Thymus (tissue), 11 donors: ENCODE results near the gene AMELX. TPM values are rescaled to one million over a fixed set of nuclear protein-coding genes. Genes with fewer than 3 reads are reported as not detected.

Source experiments
- DNase-seq, 9 donors: peaks; one replicate each; pipeline ENCODE4 v3.0.0-alpha.2; 2013; ENCODE audit warnings: low spot score in 9 of 9, low read depth in 6 of 9, missing footprints in 1 of 9
- H3K27ac ChIP-seq, 2 donors: one replicate each; pipeline ENCODE4 v1.5.1; 2013; ENCODE audit warnings: control low read depth in 1 of 2, low read depth in 1 of 2, low read length in 1 of 2, mild to moderate bottlenecking in 1 of 2, moderate library complexity in 1 of 2
- H3K27me3 ChIP-seq, 2 donors: one replicate each; pipeline ENCODE4 v1.5.1; 2013; ENCODE audit warnings: low read length in 1 of 2; ENCODE audit not compliant: control insufficient read depth in 2 of 2, insufficient read depth in 1 of 2
- H3K36me3 ChIP-seq, 2 donors: one replicate each; pipeline ENCODE4 v1.5.1; 2013; ENCODE audit warnings: low read length in 1 of 2, mild to moderate bottlenecking in 1 of 2, moderate library complexity in 1 of 2; ENCODE audit not compliant: control insufficient read depth in 2 of 2, insufficient read depth in 2 of 2
- H3K4me1 ChIP-seq, 2 donors: one replicate each; pipeline ENCODE4 v1.5.1; 2013; ENCODE audit warnings: low read length in 2 of 2; ENCODE audit not compliant: control insufficient read depth in 2 of 2, insufficient read depth in 2 of 2
- H3K4me3 ChIP-seq, 2 donors: one replicate each; pipeline ENCODE4 v1.5.1; 2013; ENCODE audit warnings: low read length in 2 of 2, control low read depth in 1 of 2, mild to moderate bottlenecking in 1 of 2
- H3K9me3 ChIP-seq, 2 donors: one replicate each; pipeline ENCODE4 v1.5.1; 2013; ENCODE audit warnings: low read length in 1 of 2, mild to moderate bottlenecking in 1 of 2; ENCODE audit not compliant: control insufficient read depth in 2 of 2, insufficient read depth in 1 of 2
- WGBS: extraction: QIAGEN DNeasy Blood & Tissue Kit; methylation state at CpG from one replicate; pipeline ENCODE4 v1.1.7; 2013; 5-methylcytosine and 5-hydroxymethylcytosine counted together
- polyA plus RNA-seq: library from polyadenylated mRNA; stranded (reverse); fragments of 200-250 nt; gene quantifications from one replicate; pipeline ENCODE4 v1.2.3, GENCODE V29; 2013
- total RNA-seq: library from RNA; stranded (reverse); fragments of 120-200 nt; gene quantifications from one replicate; pipeline ENCODE4 v1.2.4, GENCODE V29; 2013
- donor health status: healthy.

AMELX gene
- total and polyA plus RNA-seq, 2 donors, result 0.14 TPM; not detected in 1

DNA sequence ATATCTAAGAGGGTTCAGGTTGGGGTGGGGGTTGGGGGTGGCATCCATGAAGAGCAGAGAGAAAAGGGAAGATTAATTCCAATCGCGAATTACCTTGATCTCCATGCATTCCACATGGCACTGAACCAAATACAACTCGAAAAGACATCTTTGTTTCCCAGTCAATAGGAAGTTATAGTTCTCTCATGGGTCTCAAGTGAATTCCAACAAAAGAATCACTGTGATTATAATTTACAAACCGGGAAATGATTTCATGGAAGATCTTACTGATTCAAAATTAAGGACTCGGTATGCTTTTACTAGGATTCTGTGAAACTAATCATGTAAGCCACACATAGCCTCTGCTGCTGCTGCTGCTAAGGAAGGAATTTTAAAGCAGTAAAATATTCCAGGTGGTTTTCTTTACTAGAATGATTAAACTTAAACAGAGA, 26.6 kb upstream of the AMELX start:
- no peaks in the 10 kb centered on the region for H3K36me3 ChIP-seq
- whole genome bisulfite sequencing, result 96% methylated on average over 5 of the region's 5 CpGs
- H3K4me3 ChIP-seq, result no peak overlapping the region
- H3K4me1 ChIP-seq, result no peaks in the 10 kb centered on the region
- no peaks in the 10 kb centered on the region for H3K9me3 ChIP-seq
- H3K27me3 ChIP-seq, result no peaks in the 10 kb centered on the region
- no peak overlapping the region for H3K27ac ChIP-seq
- DNase-seq, result no peak

DNA sequence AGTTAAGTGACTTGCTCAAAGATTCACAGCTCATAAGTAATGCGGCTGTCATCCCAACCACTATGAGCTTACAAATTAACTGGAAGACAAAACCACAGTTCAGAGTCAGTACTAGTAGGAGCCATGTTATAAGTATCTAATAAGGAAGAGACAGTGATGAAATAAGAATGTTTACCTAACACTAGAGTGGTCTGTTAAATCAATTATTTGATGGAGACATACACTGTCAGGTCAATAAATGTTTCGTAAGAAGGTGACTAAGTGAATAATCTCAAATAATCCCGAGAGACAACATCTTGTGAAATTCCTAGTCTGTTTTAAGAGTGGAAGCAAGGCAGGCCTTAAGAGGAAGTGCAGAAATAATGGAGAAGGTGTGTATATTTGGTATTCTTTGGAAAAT, 25.8 kb upstream of the AMELX start:
- 95% methylated on average over 3 of the region's 3 CpGs for WGBS
- H3K27me3 ChIP-seq, result no peaks in the 10 kb centered on the region

DNA sequence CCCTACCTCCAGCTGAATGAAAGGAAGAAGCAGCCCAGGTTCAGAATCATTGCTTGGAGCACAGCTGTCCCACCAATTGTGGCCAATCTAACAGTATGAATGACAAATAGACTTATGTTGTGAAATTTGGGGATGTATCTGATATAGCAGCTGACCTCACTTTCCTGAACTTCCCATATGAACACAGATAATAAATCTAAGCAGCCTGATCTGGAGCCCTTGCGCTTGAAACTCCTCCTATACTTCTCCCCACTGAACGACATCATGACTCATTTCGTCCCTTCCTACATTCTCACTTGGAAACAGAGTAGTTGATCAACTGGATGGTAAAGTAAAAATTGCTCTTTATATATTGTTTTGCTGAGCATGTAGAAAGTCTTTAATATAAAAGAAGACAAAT, 24.2 kb upstream of the AMELX start:
- Histone ChIP-seq H3K27ac (no peak overlapping the region), H3K9me3 (no peaks in the 10 kb centered on the region), H3K4me3 (no peak overlapping the region), H3K36me3 (no peaks in the 10 kb centered on the region), H3K27me3 (no peaks in the 10 kb centered on the region), H3K4me1 (no peaks in the 10 kb centered on the region)
- DNase-seq, result no peak
- 91% methylated on average over 3 of the region's 3 CpGs for WGBS

More for the DNA sequence above, 25.8 kb upstream of the AMELX start:
- no peak overlapping the region for H3K4me3 ChIP-seq
- no peaks in the 10 kb centered on the region for H3K36me3 ChIP-seq
- H3K4me1 ChIP-seq, result no peaks in the 10 kb centered on the region
- DNase-seq, result no peak
- H3K27ac ChIP-seq, result no peak overlapping the region
- no peaks in the 10 kb centered on the region for H3K9me3 ChIP-seq

DNA sequence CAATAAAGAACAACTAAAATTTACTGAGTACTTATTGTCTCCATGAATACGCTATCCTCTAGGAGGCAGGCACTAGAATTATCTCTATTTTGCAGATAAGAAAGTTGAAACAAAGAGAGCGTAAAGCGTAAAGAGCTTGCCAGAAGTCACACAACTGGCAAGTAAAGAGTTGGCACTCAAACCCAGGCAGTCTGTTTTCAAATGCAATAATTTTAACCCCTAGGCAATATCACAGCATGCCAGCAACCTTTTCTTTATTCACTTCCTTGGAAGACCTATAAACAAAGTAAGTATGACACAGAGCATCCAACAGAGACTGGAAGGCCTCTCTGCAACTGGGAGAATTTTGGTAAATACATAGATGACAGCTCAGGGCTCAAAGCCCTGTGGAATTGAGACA, 23.2 kb upstream of the AMELX start:
- no peaks in the 10 kb centered on the region for H3K36me3 ChIP-seq
- H3K27ac ChIP-seq, result no peak overlapping the region
- H3K27me3 ChIP-seq, result no peaks in the 10 kb centered on the region
- H3K4me3 ChIP-seq, result no peak overlapping the region
- no peaks in the 10 kb centered on the region for H3K9me3 ChIP-seq
- no peak for DNase-seq
- WGBS, result 93% methylated on average over 3 of the region's 3 CpGs
- H3K4me1 ChIP-seq, result no peaks in the 10 kb centered on the region

DNA sequence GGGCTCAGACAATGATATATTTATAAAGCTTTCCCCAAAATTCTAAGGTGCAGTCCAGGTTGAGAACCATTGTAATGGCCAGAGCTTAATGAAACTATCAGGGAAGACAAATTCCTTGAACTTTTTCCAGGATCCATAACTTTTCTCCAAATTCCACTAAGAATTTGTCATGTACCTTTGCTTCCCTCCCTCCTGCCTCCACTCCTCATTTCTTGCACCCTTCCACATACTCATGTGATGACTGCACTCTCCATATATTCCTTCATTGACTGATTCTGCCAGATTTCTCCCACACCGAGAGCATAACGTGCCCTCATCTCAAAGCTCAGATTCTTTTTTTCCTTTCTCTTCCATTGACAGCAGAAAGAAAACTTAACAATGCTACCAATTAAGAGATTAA, 20.9 kb upstream of the AMELX start:
- no peak overlapping the region for H3K27ac ChIP-seq
- no peaks in the 10 kb centered on the region for H3K36me3 ChIP-seq
- DNase-seq, result no peak
- no peaks in the 10 kb centered on the region for H3K4me1 ChIP-seq
- no peak overlapping the region for H3K4me3 ChIP-seq
- WGBS, result 96% methylated on average over 2 of the region's 2 CpGs
- no peaks in the 10 kb centered on the region for H3K27me3 ChIP-seq
- H3K9me3 ChIP-seq, result no peaks in the 10 kb centered on the region

DNA sequence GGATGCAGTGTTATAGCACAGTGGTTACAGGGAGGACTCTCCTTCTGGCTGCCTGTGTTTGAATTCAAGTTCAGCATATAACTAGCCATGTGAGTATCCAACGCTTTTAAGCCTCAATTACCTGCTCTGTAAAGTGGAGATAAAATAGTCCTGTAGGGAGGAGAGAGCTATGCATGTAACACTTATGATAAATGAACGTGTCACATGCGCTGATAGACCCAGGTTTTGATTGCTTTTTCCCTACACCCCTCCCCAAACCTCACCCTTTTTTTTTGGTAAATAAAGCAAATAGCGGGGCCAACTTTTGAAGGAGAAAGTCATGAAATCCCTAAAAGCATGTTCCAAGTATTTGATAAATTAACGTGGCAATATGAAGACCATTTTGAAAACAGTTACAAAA, 20.4 kb upstream of the AMELX start:
- no peaks in the 10 kb centered on the region for H3K27me3 ChIP-seq
- no peak overlapping the region for H3K27ac ChIP-seq
- H3K4me1 ChIP-seq, result no peaks in the 10 kb centered on the region
- WGBS, result 96% methylated on average over 5 of the region's 5 CpGs
- no peak for DNase-seq
- no peaks in the 10 kb centered on the region for H3K36me3 ChIP-seq
- H3K9me3 ChIP-seq, result no peaks in the 10 kb centered on the region
- H3K4me3 ChIP-seq, result no peak overlapping the region

DNA sequence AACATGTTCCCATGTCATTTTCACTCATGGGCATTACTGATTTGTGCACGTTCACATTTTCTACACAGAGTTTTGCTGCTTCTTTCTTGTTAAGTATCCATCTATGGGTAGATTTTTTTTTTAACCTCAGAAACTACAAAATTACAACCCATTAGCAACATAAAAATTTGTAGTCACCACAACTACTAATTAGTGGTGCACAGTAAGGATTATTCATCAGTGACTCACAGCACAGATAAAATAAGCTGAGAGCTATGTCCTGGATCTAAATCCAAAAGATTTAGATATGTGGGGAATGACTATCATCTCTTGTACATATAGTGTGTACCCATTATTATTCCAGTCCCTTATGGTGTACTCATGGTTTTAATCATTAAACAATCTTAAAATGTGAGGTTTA, 19.7 kb upstream of the AMELX start:
- Histone ChIP-seq H3K27me3 (no peaks in the 10 kb centered on the region), H3K36me3 (no peaks in the 10 kb centered on the region), H3K27ac (no peak overlapping the region), H3K4me3 (no peak overlapping the region), H3K9me3 (no peaks in the 10 kb centered on the region), H3K4me1 (no peaks in the 10 kb centered on the region)
- DNase-seq, result no peak
- 93% methylated on average over 1 of the region's 1 CpG for WGBS

DNA sequence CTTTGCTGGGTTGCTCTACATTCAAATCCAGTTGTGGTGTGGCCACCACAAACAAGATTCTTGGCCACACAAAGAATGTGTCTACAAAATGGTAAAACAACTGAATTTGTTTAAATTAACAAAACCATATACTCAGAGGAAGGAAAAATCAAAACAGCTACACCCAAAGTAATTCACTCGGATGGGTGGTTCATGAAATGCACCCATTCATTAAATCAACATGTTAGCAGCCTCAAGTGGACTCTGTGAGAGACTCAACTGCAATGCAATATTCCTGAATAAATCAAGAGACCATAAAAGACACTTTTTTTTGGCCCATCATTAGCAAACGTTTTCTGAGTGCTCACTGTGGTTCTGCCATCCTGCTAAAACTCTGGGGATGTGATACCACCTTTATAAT, 11.2 kb upstream of the AMELX start:
- Histone ChIP-seq H3K4me3 (no peak overlapping the region), H3K36me3 (no peaks in the 10 kb centered on the region), H3K27me3 (no peaks in the 10 kb centered on the region), H3K9me3 (no peaks in the 10 kb centered on the region), H3K4me1 (no peaks in the 10 kb centered on the region), H3K27ac (no peak overlapping the region)
- DNase-seq, result no peak
- WGBS, result 78% methylated on average over 2 of the region's 2 CpGs

DNA sequence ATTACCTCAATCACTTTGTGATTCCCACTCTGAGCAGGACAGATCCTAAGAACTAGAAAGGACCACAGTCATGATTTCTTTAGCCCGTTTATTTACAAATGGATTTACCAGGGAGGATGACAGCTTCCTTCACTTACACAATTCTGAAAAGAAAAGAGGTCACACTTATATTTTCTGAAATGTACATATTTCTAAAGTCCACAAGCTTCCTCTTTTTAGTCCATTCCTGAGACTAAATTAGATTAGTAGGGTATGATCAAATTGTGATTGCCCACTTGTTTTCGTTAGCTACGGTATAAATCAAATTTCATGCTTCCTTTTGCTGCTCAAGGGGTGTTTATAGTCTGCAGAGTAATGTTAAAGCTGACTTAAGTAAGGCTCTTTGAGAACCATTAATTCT, 7.6 kb upstream of the AMELX start:
- Histone ChIP-seq H3K9me3 (no peaks in the 10 kb centered on the region), H3K4me1 (no peaks in the 10 kb centered on the region), H3K27me3 (no peaks in the 10 kb centered on the region), H3K4me3 (no peak overlapping the region), H3K36me3 (no peaks in the 10 kb centered on the region), H3K27ac (no peak overlapping the region)
- DNase-seq, result no peak
- WGBS, result 37% methylated on average over 3 of the region's 3 CpGs

DNA sequence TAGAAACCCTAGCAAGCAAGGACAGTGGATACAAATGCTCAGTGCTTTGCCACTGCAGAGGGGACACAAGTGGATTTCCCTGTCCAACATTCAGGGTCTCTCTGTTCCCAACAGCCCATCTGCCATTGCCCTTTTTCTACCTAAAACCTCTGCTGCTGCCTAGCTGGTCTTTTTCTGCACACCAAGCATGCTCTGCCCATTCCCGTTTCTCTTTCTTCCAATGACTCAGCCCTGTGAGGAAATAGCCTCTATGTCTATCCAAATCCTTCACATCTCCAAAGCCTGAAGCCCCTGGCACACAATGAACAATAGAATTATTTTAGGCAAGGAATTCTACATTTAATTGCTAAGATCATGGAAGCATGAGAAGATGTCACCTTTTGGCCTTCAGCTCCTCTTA, 5.7 kb upstream of the AMELX start:
- Histone ChIP-seq H3K9me3 (no peaks in the 10 kb centered on the region), H3K36me3 (no peaks in the 10 kb centered on the region), H3K27ac (no peak overlapping the region), H3K4me3 (no peak overlapping the region), H3K4me1 (no peaks in the 10 kb centered on the region), H3K27me3 (no peaks in the 10 kb centered on the region)
- WGBS, result 97% methylated on average over 1 of the region's 1 CpG
- DNase-seq, result no peak
